RWPE1 (cell line): ENCODE data around the gene CD207.

Experiments used
- CTCF ChIA-PET: fragments of 350-600 bp; sonication (Branson Sonifier 250); formaldehyde crosslinking; extraction: SDS; loops from one replicate; lab custom pipeline; 2021; lab: Yijun Ruan, JAX
- POLR2A ChIA-PET: fragments of 400-600 bp; formaldehyde crosslinking; extraction: SDS; loops from one replicate; lab custom pipeline; 2020; ENCODE audit warnings: antibody characterized with exemption; ENCODE audit not compliant: low non-redundant PET; lab: Yijun Ruan, JAX
- DNase-seq: peaks from one replicate; pipeline ENCODE4 v3.0.0; 2012; ENCODE audit warnings: low spot score
- H3K27ac ChIP-seq: fragments of 450-650 bp; 2 replicates; pipeline ENCODE4 v1.5.1; 2017
- CTCF ChIP-seq: fragments of 450-650 bp; conservative IDR thresholded peaks from 2 replicates; pipeline ENCODE4 v1.5.1; 2017; ENCODE audit warnings: low read depth, mild to moderate bottlenecking

Gene CD207

GRCh38 chr2:70842401-70842800, 6.8 kb upstream of the CD207 start:
- H3K27ac ChIP-seq: no peak overlapping the region
- TF ChIP-seq CTCF: no peak
- ChIA-PET CTCF (interaction anchor here (0.6 to 0.9 kb wide), 2 partner anchors 19 to 106 kb away, joined by 3 read pairs; no protein-coding TSS in a partner anchor), POLR2A (no interaction called here)
- DNase-seq: no peak

GRCh38 chr2:70837980-70838925, 2.6 kb upstream of the CD207 start:
- TF ChIP-seq CTCF: no peak
- POLR2A ChIA-PET: no interaction called here
- DNase-seq: no peak
- no peak overlapping the region for H3K27ac ChIP-seq
- CTCF ChIA-PET: interaction anchor here (1.0 kb wide), 1 partner anchor 23 kb away, joined by 4 read pairs; no protein-coding TSS in a partner anchor

- POLR2A ChIA-PET: no interaction called here
- H3K27ac ChIP-seq: no peak overlapping the region
- DNase-seq: no peak
- CTCF ChIA-PET: no interaction called here
- TF ChIP-seq CTCF: no peak
Observed at GRCh38 chr2:70834881-70835280, 735 bp downstream of the CD207 start.

GRCh38 chr2:70834106-70834505, 1.5 kb downstream of the CD207 start:
- CTCF ChIA-PET: no interaction called here
- DNase-seq: no peak
- POLR2A ChIA-PET: no interaction called here
- no peak for TF ChIP-seq CTCF
- no peak overlapping the region for H3K27ac ChIP-seq

GRCh38 chr2:70833246-70833645, 2.4 kb downstream of the CD207 start:
- POLR2A ChIA-PET: no interaction called here
- CTCF ChIA-PET: no interaction called here
- TF ChIP-seq CTCF: no peak
- no peak for DNase-seq
- H3K27ac ChIP-seq: no peak overlapping the region

GRCh38 chr2:70832386-70832785, 3.2 kb downstream of the CD207 start:
- H3K27ac ChIP-seq: no peak overlapping the region
- POLR2A ChIA-PET: no interaction called here
- CTCF ChIA-PET: interaction anchor here (0.6 kb wide), 1 partner anchor 133 kb away, joined by 3 read pairs; no protein-coding TSS in a partner anchor
- TF ChIP-seq CTCF: no peak
- DNase-seq: no peak
